Measurements from ENCODE around the gene MAPKAPK3. TPM values are rescaled to one million over a fixed set of nuclear protein-coding genes. Genes with fewer than 3 reads are reported as not detected.

The MAPKAPK3 gene
- total and polyA plus RNA-seq, 2 experiments from 2014 or later, result 33.2 to 72.1 TPM

- Histone ChIP-seq H4K20me1 (ENCODE audit: insufficient read depth) (no peaks in the 10 kb centered on the region), H3K4me1 (ENCODE audit: insufficient read depth) (peaks cover 60% of the 10 kb centered on the region), H2AFZ (no peak overlapping the region), H3K9me2 (ENCODE audit: insufficient read depth) (no peaks in the 10 kb centered on the region), H3K9ac (peak overlapping the region; percentile 57; the same call in 1 of the 2 replicates), H3F3A (ENCODE audit: insufficient read depth) (peaks cover 37% of the 10 kb centered on the region), H3K27me3 (replicated peaks; ENCODE audit: insufficient read depth) (no peaks in the 10 kb centered on the region), H3K9me3 (ENCODE audit: low read depth) (no peaks in the 10 kb centered on the region), H3K27ac (peak overlapping the region; percentile 81), H3K4me2 (ENCODE audit: unreplicated experiment) (peak overlapping the region; percentile 60), H3K79me2 (ENCODE audit: insufficient read depth) (peaks cover 64% of the 10 kb centered on the region), H3K36me3 (ENCODE audit: low read depth) (no peaks in the 10 kb centered on the region), H3K4me3 (no peak overlapping the region)
- in situ Hi-C loops (cut with MboI), result loop anchor here (10.0 kb wide), 1 partner anchor 747 kb away; no protein-coding TSS in a partner anchor
- no peak for TF ChIP-seq EZH2 (IDR thresholded peaks at IDR 0.05; ENCODE audit: insufficient read depth, poor library complexity, severe bottlenecking)
- TF ChIP-seq EZH2phosphoT487 (IDR thresholded peaks at IDR 0.05; ENCODE audit: insufficient read depth, low read depth), result no peak
- peak; percentile 92 for DNase-seq
- 13 to 14% methylated on average over 6 of the region's 6 CpGs for WGBS, 2 experiments (ENCODE audit: low coverage in 1 of 2, low lambda C conversion rate in 2 of 2, missing lambda C conversion rate in 2 of 2)
Observed at GRCh38 chr3:50627407-50628051, 10.6 kb downstream of the MAPKAPK3 start.

- 87 to 92% methylated on average over 3 of the region's 3 CpGs for WGBS, 2 experiments (ENCODE audit: low coverage in 1 of 2, low lambda C conversion rate in 2 of 2, missing lambda C conversion rate in 2 of 2)
- Histone ChIP-seq H3K9ac (peak overlapping the region; percentile 57; the same call in 1 of the 2 replicates), H4K20me1 (ENCODE audit: insufficient read depth) (no peaks in the 10 kb centered on the region), H2AFZ (no peak overlapping the region), H3K9me2 (ENCODE audit: insufficient read depth) (no peaks in the 10 kb centered on the region), H3K27me3 (replicated peaks; ENCODE audit: insufficient read depth) (no peaks in the 10 kb centered on the region), H3K27ac (peak overlapping the region; percentile 81; the same call in 1 of the 2 replicates), H3K36me3 (ENCODE audit: low read depth) (no peaks in the 10 kb centered on the region), H3F3A (ENCODE audit: insufficient read depth) (peaks cover 32% of the 10 kb centered on the region), H3K4me3 (no peak overlapping the region), H3K4me1 (ENCODE audit: insufficient read depth) (peaks cover 62% of the 10 kb centered on the region), H3K4me2 (ENCODE audit: unreplicated experiment) (no peak overlapping the region), H3K79me2 (ENCODE audit: insufficient read depth) (peaks cover 68% of the 10 kb centered on the region), H3K9me3 (ENCODE audit: low read depth) (no peaks in the 10 kb centered on the region)
- in situ Hi-C loops (cut with MboI), result loop anchor here (10.0 kb wide), 1 partner anchor 746 kb away; no protein-coding TSS in a partner anchor
- TF ChIP-seq EZH2 (IDR thresholded peaks at IDR 0.05; ENCODE audit: insufficient read depth, poor library complexity, severe bottlenecking), result no peak
- no peak for TF ChIP-seq EZH2phosphoT487 (IDR thresholded peaks at IDR 0.05; ENCODE audit: insufficient read depth, low read depth)
- no peak for DNase-seq
Observed at GRCh38 chr3:50628601-50629000, 11.7 kb downstream of the MAPKAPK3 start.

- H3K9me3 ChIP-seq (ENCODE audit: low read depth), result no peaks in the 10 kb centered on the region
- H3K4me1 ChIP-seq (ENCODE audit: insufficient read depth), result peaks cover 47% of the 10 kb centered on the region
- H3F3A ChIP-seq (ENCODE audit: insufficient read depth), result peaks cover 26% of the 10 kb centered on the region
- peaks cover 74% of the 10 kb centered on the region for H3K79me2 ChIP-seq (ENCODE audit: insufficient read depth)
- no peak overlapping the region for H3K9ac ChIP-seq
- DNase-seq, result no peak
- H3K36me3 ChIP-seq (ENCODE audit: low read depth), result no peaks in the 10 kb centered on the region
- H3K27ac ChIP-seq, result no peak overlapping the region
- no peak for TF ChIP-seq EZH2phosphoT487 (IDR thresholded peaks at IDR 0.05; ENCODE audit: insufficient read depth, low read depth)
- TF ChIP-seq EZH2 (IDR thresholded peaks at IDR 0.05; ENCODE audit: insufficient read depth, poor library complexity, severe bottlenecking), result no peak
- H3K27me3 ChIP-seq (replicated peaks; ENCODE audit: insufficient read depth), result no peaks in the 10 kb centered on the region
- in situ Hi-C loops (cut with MboI), result no loop called here
- no peak overlapping the region for H3K4me2 ChIP-seq (ENCODE audit: unreplicated experiment)
- no peak overlapping the region for H2AFZ ChIP-seq
- WGBS, 2 experiments (ENCODE audit: low coverage in 1 of 2, low lambda C conversion rate in 2 of 2, missing lambda C conversion rate in 2 of 2), result 87 to 90% methylated on average over 6 of the region's 6 CpGs
- no peaks in the 10 kb centered on the region for H4K20me1 ChIP-seq (ENCODE audit: insufficient read depth)
- no peak overlapping the region for H3K4me3 ChIP-seq
- no peaks in the 10 kb centered on the region for H3K9me2 ChIP-seq (ENCODE audit: insufficient read depth)
Observed at GRCh38 chr3:50630394-50630793, 13.4 kb downstream of the MAPKAPK3 start.

GRCh38 chr3:50630877-50631276, 13.9 kb downstream of the MAPKAPK3 start:
- H3K9ac ChIP-seq, result no peak overlapping the region
- no peaks in the 10 kb centered on the region for H3K9me2 ChIP-seq (ENCODE audit: insufficient read depth)
- no peak for DNase-seq
- peaks cover 74% of the 10 kb centered on the region for H3K79me2 ChIP-seq (ENCODE audit: insufficient read depth)
- WGBS, 2 experiments (ENCODE audit: low coverage in 1 of 2, low lambda C conversion rate in 2 of 2, missing lambda C conversion rate in 2 of 2), result 70 to 71% methylated on average over 7 of the region's 7 CpGs
- no peaks in the 10 kb centered on the region for H3K36me3 ChIP-seq (ENCODE audit: low read depth)
- no peaks in the 10 kb centered on the region for H3K9me3 ChIP-seq (ENCODE audit: low read depth)
- no peak overlapping the region for H3K27ac ChIP-seq
- peaks cover 26% of the 10 kb centered on the region for H3F3A ChIP-seq (ENCODE audit: insufficient read depth)
- no peaks in the 10 kb centered on the region for H3K27me3 ChIP-seq (replicated peaks; ENCODE audit: insufficient read depth)
- H2AFZ ChIP-seq, result no peak overlapping the region
- H3K4me3 ChIP-seq, result no peak overlapping the region
- H3K4me2 ChIP-seq (ENCODE audit: unreplicated experiment), result no peak overlapping the region
- in situ Hi-C loops (cut with MboI), result no loop called here
- no peak for TF ChIP-seq EZH2 (IDR thresholded peaks at IDR 0.05; ENCODE audit: insufficient read depth, poor library complexity, severe bottlenecking)
- no peak for TF ChIP-seq EZH2phosphoT487 (IDR thresholded peaks at IDR 0.05; ENCODE audit: insufficient read depth, low read depth)
- no peaks in the 10 kb centered on the region for H4K20me1 ChIP-seq (ENCODE audit: insufficient read depth)
- H3K4me1 ChIP-seq (ENCODE audit: insufficient read depth), result peaks cover 47% of the 10 kb centered on the region

Data from GM23248 (cell line).